Neuronal stem cell (in vitro differentiated cells): ENCODE measurements around the gene SLC22A9.

Experiments used
- DNase-seq: peaks from one replicate; pipeline ENCODE4 v3.0.0-alpha.2; 2013; ENCODE audit warnings: low spot score
- H2AFZ ChIP-seq: one replicate; pipeline ENCODE4 v1.6.1; 2013; ENCODE audit warnings: mild to moderate bottlenecking, low read length, inconsistent platforms
- H2AK5ac ChIP-seq: 2 replicates; pipeline ENCODE4 v1.6.1; 2013; ENCODE audit warnings: low read depth, mild to moderate bottlenecking, inconsistent platforms, low read length, moderate library complexity, mixed read lengths
- H2BK120ac ChIP-seq: 2 replicates; pipeline ENCODE4 v1.6.1; 2013; ENCODE audit warnings: low read depth, mild to moderate bottlenecking, inconsistent platforms, low read length, moderate library complexity, mixed read lengths
- H2BK12ac ChIP-seq: one replicate; pipeline ENCODE4 v1.6.1; 2013; ENCODE audit warnings: low read length, inconsistent platforms
- H2BK15ac ChIP-seq: 2 replicates; pipeline ENCODE4 v1.6.1; 2013; ENCODE audit warnings: mild to moderate bottlenecking, low read length, inconsistent platforms, mixed read lengths
- H2BK5ac ChIP-seq: one replicate; pipeline ENCODE4 v1.6.1; 2013; ENCODE audit warnings: inconsistent platforms, mild to moderate bottlenecking, low read length, moderate library complexity
- H3K14ac ChIP-seq: one replicate; pipeline ENCODE4 v1.6.1; 2013; ENCODE audit warnings: low read length, inconsistent platforms
- H3K18ac ChIP-seq: 2 replicates; pipeline ENCODE4 v1.6.1; 2013; ENCODE audit warnings: low read length, inconsistent platforms
- H3K23ac ChIP-seq: 2 replicates; pipeline ENCODE4 v1.6.1; 2013; ENCODE audit warnings: low read depth, mild to moderate bottlenecking, mixed read lengths, low read length, inconsistent platforms; ENCODE audit not compliant: poor library complexity
- H3K27ac ChIP-seq: replicated peaks from 3 replicates; pipeline ENCODE4 v1.5.1; 2013; ENCODE audit warnings: low read length, inconsistent platforms
- H3K27me3 ChIP-seq, 3 experiments: 2 replicates each; pipeline ENCODE4 v1.6.1; 2013; ENCODE audit warnings: low read length in 3 of 3, mild to moderate bottlenecking in 2 of 3, inconsistent platforms in 1 of 3, low read depth in 1 of 3, mixed read lengths in 1 of 3, moderate library complexity in 1 of 3; ENCODE audit not compliant: control insufficient read depth in 3 of 3, insufficient read depth in 3 of 3
- H3K36me3 ChIP-seq, 2 donors: replicated peaks in 1 of 2; 2 replicates each; pipeline ENCODE4 v1.6.1; 2013; ENCODE audit warnings: low read length in 2 of 2; ENCODE audit not compliant: control insufficient read depth in 2 of 2, insufficient read depth in 2 of 2
- H3K4ac ChIP-seq: 2 replicates; pipeline ENCODE4 v1.6.1; 2013; ENCODE audit warnings: inconsistent platforms, mild to moderate bottlenecking, low read length, moderate library complexity
- H3K4me1 ChIP-seq, 2 donors: 1 replicate in 1 of 2; 2 replicates in 1 of 2; pipeline ENCODE4 v1.6.1; 2013; ENCODE audit warnings: low read length in 2 of 2, low read depth in 1 of 2; ENCODE audit not compliant: control insufficient read depth in 2 of 2, insufficient read depth in 1 of 2
- H3K4me2 ChIP-seq: one replicate; pipeline ENCODE4 v1.6.1; 2013; ENCODE audit warnings: mild to moderate bottlenecking, low read length, inconsistent platforms; ENCODE audit not compliant: insufficient read depth, poor library complexity, severe bottlenecking
- H3K4me3 ChIP-seq, 2 donors: 2 replicates each; pipeline ENCODE4 v1.5.1; 2013; ENCODE audit warnings: low read length in 2 of 2, mild to moderate bottlenecking in 2 of 2, inconsistent platforms in 1 of 2, moderate library complexity in 1 of 2
- H3K79me1 ChIP-seq: one replicate; pipeline ENCODE4 v1.6.1; 2013; ENCODE audit warnings: low read depth, mild to moderate bottlenecking, inconsistent platforms, low read length, moderate library complexity
- H3K9ac ChIP-seq: one replicate; pipeline ENCODE4 v1.6.1; 2013; ENCODE audit warnings: mild to moderate bottlenecking, low read depth, low read length, inconsistent platforms; ENCODE audit not compliant: poor library complexity
- H3K9me3 ChIP-seq, 2 donors: replicated peaks in 1 of 2; 2 replicates each; pipeline versions ENCODE3 to v1.6.1; 2013; ENCODE audit warnings: low read length in 2 of 2, mild to moderate bottlenecking in 2 of 2, inconsistent platforms in 1 of 2, low read depth in 1 of 2, mixed read lengths in 1 of 2, moderate library complexity in 1 of 2; ENCODE audit not compliant: control insufficient read depth in 2 of 2, insufficient read depth in 1 of 2
- H4K8ac ChIP-seq: one replicate; pipeline ENCODE4 v1.6.1; 2013; ENCODE audit warnings: low read depth, mild to moderate bottlenecking, inconsistent platforms, low read length, moderate library complexity
- H4K91ac ChIP-seq: one replicate; pipeline ENCODE4 v1.6.1; 2013; ENCODE audit warnings: low read length, low read depth, mild to moderate bottlenecking, inconsistent platforms; ENCODE audit not compliant: poor library complexity
- WGBS, 2 donors: extraction: QIAGEN DNeasy Blood & Tissue Kit; methylation state at CpG; one replicate each; pipeline ENCODE4 v1.1.7; 2013; ENCODE audit warnings: missing lambda C conversion rate in 2 of 2, mixed read lengths in 1 of 2; ENCODE audit not compliant: insufficient read length in 2 of 2, insufficient replicate concordance in 1 of 2; ENCODE audit errors: extremely low coverage in 2 of 2; 5-methylcytosine and 5-hydroxymethylcytosine counted together

Gene SLC22A9

DNA sequence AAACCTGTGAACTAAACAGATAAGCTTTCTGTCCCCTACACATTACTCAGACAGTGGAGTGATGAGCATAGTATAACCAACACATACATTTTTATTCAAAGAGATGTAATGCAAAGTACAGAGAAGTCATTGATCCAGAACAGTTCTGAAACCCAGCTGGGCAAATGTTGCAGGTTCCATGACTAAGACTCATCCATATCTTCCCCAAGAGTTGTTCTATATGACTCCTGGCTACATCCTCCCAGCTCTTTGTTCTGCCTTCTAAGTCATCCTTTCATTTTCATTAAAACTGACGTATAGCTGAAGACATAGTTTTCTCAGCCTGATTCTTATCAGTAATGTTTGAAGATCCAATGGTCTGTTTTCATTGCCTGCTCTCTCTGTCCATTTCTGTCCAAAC, 74.1 kb downstream of the SLC22A9 start:
- no peak overlapping the region for H3K23ac ChIP-seq
- no peak overlapping the region for H2BK5ac ChIP-seq
- no peak overlapping the region for H3K4me3 ChIP-seq

DNA sequence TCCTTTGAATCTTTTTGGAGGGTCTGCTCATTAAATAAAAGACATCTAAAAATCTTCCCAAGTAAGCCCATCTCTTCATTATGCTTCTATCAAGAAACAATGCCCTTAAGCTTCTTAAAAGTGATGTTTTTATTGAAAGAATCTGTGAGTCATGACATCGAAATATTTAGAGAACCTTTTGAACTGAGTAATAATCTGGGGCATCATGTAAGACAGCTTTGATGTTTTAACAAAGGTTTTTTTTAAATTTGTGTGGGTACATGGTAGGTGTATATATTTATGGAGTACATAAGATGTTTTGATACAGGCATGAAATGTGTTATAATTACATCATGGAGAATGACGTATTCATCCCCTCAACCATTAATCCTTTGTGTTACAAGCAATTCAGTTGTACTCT, 74.6 kb downstream of the SLC22A9 start:
- H2AK5ac ChIP-seq: no peak overlapping the region

More for the DNA sequence above, 74.1 kb downstream of the SLC22A9 start:
- Histone ChIP-seq H3K4me1 (no peaks in the 10 kb centered on the region), H2BK12ac (no peak overlapping the region), H3K36me3 (no peaks in the 10 kb centered on the region), H2BK120ac (no peak overlapping the region), H2BK15ac (no peak overlapping the region), H3K14ac (no peak overlapping the region), H3K27me3 (no peaks in the 10 kb centered on the region), H3K9me3 (no peaks in the 10 kb centered on the region), H3K4me2 (no peak overlapping the region), H2AFZ (no peak overlapping the region), H2AK5ac (no peak overlapping the region), H3K79me1 (no peaks in the 10 kb centered on the region), H3K9ac (no peak overlapping the region), H3K18ac (no peak overlapping the region), H3K27ac (no peak overlapping the region), H3K4ac (no peak overlapping the region), H4K91ac (no peak overlapping the region), H4K8ac (no peak overlapping the region)
- no CpG with 5 or more reads among the region's 1 CpG for WGBS, 2 donors
- DNase-seq: no peak

DNA sequence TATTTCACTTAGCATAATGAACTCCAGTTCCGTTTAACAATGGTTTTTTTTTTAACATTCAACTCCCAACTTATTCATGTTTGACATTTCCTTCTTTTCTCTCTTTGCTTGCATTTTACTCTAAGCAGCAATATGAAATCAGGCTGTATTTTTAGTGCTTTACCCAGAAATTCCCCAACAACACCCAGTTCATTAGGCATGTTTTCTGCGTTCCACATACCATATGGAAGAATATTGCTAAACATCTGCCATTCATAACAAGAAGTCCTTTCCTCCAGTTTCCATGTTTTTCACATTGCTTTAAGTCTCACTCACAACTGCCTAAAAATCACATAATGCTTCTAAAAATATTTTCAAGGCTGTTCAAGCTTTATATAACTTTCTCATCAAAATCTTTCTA, 75.5 kb downstream of the SLC22A9 start:
- H3K79me1 ChIP-seq: no peaks in the 10 kb centered on the region
- no peak overlapping the region for H2BK12ac ChIP-seq
- no peak overlapping the region for H3K23ac ChIP-seq
- H2BK15ac ChIP-seq: no peak overlapping the region
- H4K8ac ChIP-seq: no peak overlapping the region
- no peak overlapping the region for H2BK120ac ChIP-seq
- WGBS, 2 donors: no CpG with 5 or more reads among the region's 2 CpGs
- no peak overlapping the region for H2BK5ac ChIP-seq
- H2AK5ac ChIP-seq: no peak overlapping the region
- no peaks in the 10 kb centered on the region for H3K9me3 ChIP-seq
- H3K14ac ChIP-seq: no peak overlapping the region
- DNase-seq: no peak
- H3K27ac ChIP-seq: no peak overlapping the region
- no peak overlapping the region for H3K9ac ChIP-seq
- no peak overlapping the region for H3K4ac ChIP-seq
- H3K18ac ChIP-seq: no peak overlapping the region
- H3K4me2 ChIP-seq: no peak overlapping the region
- no peaks in the 10 kb centered on the region for H3K4me1 ChIP-seq
- no peak overlapping the region for H3K4me3 ChIP-seq
- H2AFZ ChIP-seq: no peak overlapping the region
- H3K27me3 ChIP-seq: no peaks in the 10 kb centered on the region
- H3K36me3 ChIP-seq: no peaks in the 10 kb centered on the region
- H4K91ac ChIP-seq: no peak overlapping the region

More for the DNA sequence above, 74.6 kb downstream of the SLC22A9 start:
- Histone ChIP-seq H3K27ac (no peak overlapping the region), H3K27me3 (no peaks in the 10 kb centered on the region), H3K9ac (no peak overlapping the region), H3K4me3 (no peak overlapping the region), H3K4ac (no peak overlapping the region), H3K79me1 (no peaks in the 10 kb centered on the region), H2AFZ (no peak overlapping the region), H2BK12ac (no peak overlapping the region), H2BK5ac (no peak overlapping the region), H4K8ac (no peak overlapping the region), H3K9me3 (no peaks in the 10 kb centered on the region), H3K4me1 (no peaks in the 10 kb centered on the region), H4K91ac (no peak overlapping the region), H2BK15ac (no peak overlapping the region), H3K18ac (no peak overlapping the region), H2BK120ac (no peak overlapping the region), H3K23ac (no peak overlapping the region), H3K14ac (no peak overlapping the region), H3K36me3 (no peaks in the 10 kb centered on the region), H3K4me2 (no peak overlapping the region)
- no CpG with 5 or more reads among the region's 2 CpGs for WGBS, 2 donors
- DNase-seq: no peak

DNA sequence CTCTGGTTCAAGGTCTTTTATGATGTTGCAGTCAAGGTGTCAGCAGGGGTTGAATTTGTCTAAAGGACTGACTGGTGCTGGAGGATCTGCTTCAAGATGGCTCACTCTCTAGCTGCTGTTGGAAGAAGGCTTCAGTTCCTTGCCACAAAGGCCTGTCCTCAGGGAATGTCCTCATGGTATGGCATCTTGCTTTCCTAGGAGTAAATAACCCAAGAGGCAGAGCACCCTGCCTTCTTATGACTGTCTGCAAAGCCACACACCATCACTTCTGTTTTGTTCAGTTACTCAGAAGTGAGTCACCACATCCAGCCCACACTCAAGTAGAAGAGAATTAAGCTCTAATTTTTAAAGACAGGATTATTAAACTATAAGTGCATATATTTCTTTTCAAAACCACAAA, 76.1 kb downstream of the SLC22A9 start:
- no peaks in the 10 kb centered on the region for H3K36me3 ChIP-seq
- no peak overlapping the region for H2AFZ ChIP-seq
- no peak overlapping the region for H4K91ac ChIP-seq

More for the DNA sequence above, 76.1 kb downstream of the SLC22A9 start:
- DNase-seq: no peak
- Histone ChIP-seq H2AK5ac (no peak overlapping the region), H3K27ac (no peak overlapping the region), H2BK120ac (no peak overlapping the region), H3K18ac (no peak overlapping the region), H3K9me3 (no peaks in the 10 kb centered on the region), H3K14ac (no peak overlapping the region), H2BK5ac (no peak overlapping the region), H2BK15ac (no peak overlapping the region), H3K4me2 (no peak overlapping the region), H3K4me3 (no peak overlapping the region), H3K4ac (no peak overlapping the region), H3K27me3 (no peaks in the 10 kb centered on the region), H4K8ac (no peak overlapping the region), H2BK12ac (no peak overlapping the region), H3K79me1 (no peaks in the 10 kb centered on the region), H3K23ac (no peak overlapping the region), H3K9ac (no peak overlapping the region), H3K4me1 (no peaks in the 10 kb centered on the region)
